ENCODE measurements around the gene HNRNPA3.
"Not testable (repeated sequence)": the region's sequence is repeated elsewhere in the genome, so short reads cannot be mapped to it uniquely, and the experiment has no call there.

Gene HNRNPA3

GRCh38 chr2:177212106-177212890 lies at the start of gene HNRNPA3:
Gene HNRNPA3 (plus strand): TSS chr2:177212794. CDS start chr2:177212800, 6 bp downstream.
- Mint-ChIP-seq H3K9me3 (no peaks in the 10 kb centered on the region), H3K4me1 (ENCODE audit: low read depth) (peaks cover 59% of the 10 kb centered on the region), H3K36me3 (ENCODE audit: low read depth) (peaks cover 49% of the 10 kb centered on the region), H3K4me3 (peak within 1 kb of the TSS; percentile 95), H3K27me3 (no peaks in the 10 kb centered on the region), H3K27ac (peak within 1 kb of the TSS; percentile 99)

GRCh38 chr2:177164131-177164530 lies 48.5 kb upstream of the HNRNPA3 start:
- Mint-ChIP-seq H3K27me3 (peaks cover 7% of the 10 kb centered on the region), H3K4me1 (ENCODE audit: low read depth) (peaks cover 19% of the 10 kb centered on the region), H3K4me3 (no peak overlapping the region), H3K36me3 (ENCODE audit: low read depth) (no peaks in the 10 kb centered on the region), H3K27ac (no peak overlapping the region), H3K9me3 (no peaks in the 10 kb centered on the region)

DNA sequence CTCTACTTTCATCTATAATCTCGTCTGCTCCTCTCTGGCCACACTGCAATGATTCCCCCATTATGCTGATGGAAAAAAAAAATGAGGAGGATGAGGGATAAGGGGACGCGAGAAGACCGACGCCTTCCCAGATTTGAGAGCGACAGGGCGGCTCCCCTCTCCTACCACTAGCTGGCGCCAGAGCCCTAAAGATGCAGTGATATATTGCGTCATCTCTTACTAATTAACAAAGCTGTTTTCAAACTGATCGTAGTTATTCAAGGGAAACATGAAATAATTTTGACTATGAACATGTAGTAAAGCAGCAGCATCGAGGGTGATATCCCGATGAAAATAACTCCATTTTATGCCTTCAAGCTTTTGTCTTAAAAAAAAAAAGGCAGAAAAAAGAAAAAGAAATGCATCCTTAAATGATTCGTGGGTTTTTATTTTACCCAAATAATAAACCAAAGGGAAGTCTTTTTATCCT lies 48.0 kb upstream of the HNRNPA3 start:
- Mint-ChIP-seq H3K4me1 (ENCODE audit: low read depth) (peaks cover 24% of the 10 kb centered on the region), H3K27me3 (peaks cover 7% of the 10 kb centered on the region), H3K27ac (no peak overlapping the region), H3K36me3 (ENCODE audit: low read depth) (no peaks in the 10 kb centered on the region), H3K4me3 (no peak overlapping the region), H3K9me3 (no peaks in the 10 kb centered on the region)

GRCh38 chr2:177165061-177165583 lies 47.5 kb upstream of the HNRNPA3 start:
- no peak overlapping the region for H3K27ac Mint-ChIP-seq
- H3K36me3 Mint-ChIP-seq (ENCODE audit: low read depth): no peaks in the 10 kb centered on the region
- H3K4me3 Mint-ChIP-seq: no peak overlapping the region
- no peaks in the 10 kb centered on the region for H3K9me3 Mint-ChIP-seq
- peaks cover 29% of the 10 kb centered on the region for H3K4me1 Mint-ChIP-seq (ENCODE audit: low read depth)
- H3K27me3 Mint-ChIP-seq: peaks cover 7% of the 10 kb centered on the region

- Mint-ChIP-seq H3K4me1 (ENCODE audit: low read depth) (peaks cover 31% of the 10 kb centered on the region), H3K9me3 (no peaks in the 10 kb centered on the region), H3K4me3 (peak overlapping the region; percentile 75), H3K27ac (peak overlapping the region; percentile 86), H3K27me3 (peaks cover 7% of the 10 kb centered on the region), H3K36me3 (ENCODE audit: low read depth) (no peaks in the 10 kb centered on the region)
These were observed 46.6 kb upstream of the HNRNPA3 start for GRCh38 chr2:177165721-177166711.

GRCh38 chr2:177169810-177170514 lies 42.6 kb upstream of the HNRNPA3 start:
- Mint-ChIP-seq H3K9me3 (no peaks in the 10 kb centered on the region), H3K4me1 (ENCODE audit: low read depth) (peaks cover 30% of the 10 kb centered on the region), H3K36me3 (ENCODE audit: low read depth) (no peaks in the 10 kb centered on the region), H3K27ac (peak overlapping the region; percentile 57), H3K4me3 (no peak overlapping the region), H3K27me3 (no peaks in the 10 kb centered on the region)

GRCh38 chr2:177171418-177171865 lies 41.2 kb upstream of the HNRNPA3 start:
- Mint-ChIP-seq H3K4me3 (no peak overlapping the region), H3K36me3 (ENCODE audit: low read depth) (no peaks in the 10 kb centered on the region), H3K9me3 (no peaks in the 10 kb centered on the region), H3K27ac (no peak overlapping the region), H3K4me1 (ENCODE audit: low read depth) (peaks cover 30% of the 10 kb centered on the region), H3K27me3 (no peaks in the 10 kb centered on the region)

DNA sequence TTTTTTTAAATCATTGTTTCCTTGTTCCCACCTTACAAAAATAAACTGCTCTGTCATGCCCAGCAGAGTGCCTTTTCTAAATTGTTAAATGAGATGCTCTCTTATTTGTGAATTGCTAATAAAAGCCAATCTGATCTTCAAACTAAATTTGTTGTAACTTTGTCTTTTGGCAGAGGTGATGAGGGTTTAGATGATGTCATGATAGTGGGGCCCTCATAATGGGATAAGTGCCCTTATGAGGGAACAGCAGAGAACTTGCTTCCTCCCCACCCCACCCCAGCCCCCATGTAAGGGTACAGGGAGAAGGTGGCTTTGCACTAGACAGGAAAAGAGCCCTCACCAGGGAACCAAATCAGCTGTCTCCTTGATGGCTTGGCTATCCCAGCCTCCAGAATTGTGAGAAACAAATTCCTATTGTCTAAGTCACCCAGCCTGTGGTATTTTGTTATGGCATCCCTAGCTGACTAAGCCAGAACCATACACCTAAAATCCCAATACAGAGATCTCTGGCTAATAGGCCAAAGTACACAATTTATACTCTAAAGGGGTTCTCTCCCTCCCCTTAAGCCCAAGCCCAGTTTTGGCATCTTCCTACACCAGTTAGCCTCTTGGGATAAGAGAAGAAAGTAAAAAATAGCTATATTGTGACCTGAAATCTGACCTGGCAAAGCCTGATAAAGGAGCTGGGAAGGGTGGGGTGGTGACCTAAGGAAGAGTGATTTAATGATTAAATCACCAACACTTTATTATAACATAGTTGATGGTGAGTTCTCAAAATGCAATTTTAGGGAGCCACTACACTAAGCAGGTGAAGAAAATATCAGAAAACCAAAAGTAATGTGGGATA lies 40.3 kb upstream of the HNRNPA3 start:
- Mint-ChIP-seq H3K4me3 (no peak overlapping the region), H3K27me3 (no peaks in the 10 kb centered on the region), H3K9me3 (no peaks in the 10 kb centered on the region), H3K27ac (no peak overlapping the region), H3K4me1 (ENCODE audit: low read depth) (peaks cover 30% of the 10 kb centered on the region), H3K36me3 (ENCODE audit: low read depth) (no peaks in the 10 kb centered on the region)

DNA sequence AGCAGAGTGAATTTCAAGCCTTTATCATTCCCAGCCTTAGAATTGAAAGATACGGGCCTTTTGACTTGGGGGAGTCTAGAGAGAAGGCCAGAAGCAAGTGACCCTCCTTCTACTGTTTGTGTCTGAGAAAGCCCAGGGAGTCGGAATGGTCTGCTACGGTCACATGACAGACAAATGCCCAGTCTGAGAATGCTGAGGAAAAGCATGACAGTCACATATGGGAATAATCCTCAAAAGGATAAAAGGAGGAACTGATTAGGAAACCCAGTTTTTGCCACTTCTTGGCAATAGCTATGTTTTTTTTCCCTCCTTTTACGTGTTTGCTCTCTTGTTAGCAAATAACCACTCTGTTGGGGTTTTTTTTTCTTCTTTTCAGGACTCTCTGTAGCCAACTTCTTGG lies 38.1 kb upstream of the HNRNPA3 start:
- no peak overlapping the region for H3K27ac Mint-ChIP-seq
- no peaks in the 10 kb centered on the region for H3K9me3 Mint-ChIP-seq
- H3K4me3 Mint-ChIP-seq: no peak overlapping the region
- peaks cover 15% of the 10 kb centered on the region for H3K4me1 Mint-ChIP-seq (ENCODE audit: low read depth)
- H3K36me3 Mint-ChIP-seq (ENCODE audit: low read depth): no peaks in the 10 kb centered on the region
- H3K27me3 Mint-ChIP-seq: no peaks in the 10 kb centered on the region

DNA sequence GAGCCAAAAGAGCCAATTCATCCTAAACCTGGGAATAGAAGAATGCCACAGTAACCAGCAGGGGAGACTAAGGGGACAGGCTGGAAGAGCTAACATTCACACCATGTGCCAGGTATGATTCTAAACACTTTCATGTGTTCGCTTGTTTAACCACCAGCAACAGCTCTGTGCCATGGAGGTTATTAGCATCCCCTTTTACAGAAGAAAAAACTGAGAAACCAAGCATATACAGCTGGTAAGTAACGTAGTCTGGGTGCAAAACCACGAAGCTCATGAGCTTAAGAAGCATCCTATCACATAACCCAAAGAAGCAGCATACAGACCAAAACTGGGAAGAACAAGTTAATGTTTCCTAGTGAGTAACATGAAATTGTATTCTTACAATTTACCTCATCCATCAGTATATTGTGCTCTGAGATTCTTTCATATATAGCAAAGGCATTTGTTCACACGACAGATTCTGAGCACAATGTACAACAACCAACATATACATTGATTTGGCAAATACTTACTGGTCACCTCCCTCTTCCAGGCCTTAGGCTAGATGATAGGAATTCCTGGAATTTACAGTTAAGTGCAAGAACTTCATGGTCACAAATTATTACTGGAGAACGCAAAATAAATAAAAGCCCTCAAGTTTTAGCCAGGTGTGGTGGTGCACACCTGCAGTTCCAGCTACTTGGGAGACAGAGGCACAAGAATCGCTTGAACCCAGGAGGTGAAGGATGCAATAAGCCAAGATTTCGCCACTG lies 36.5 kb upstream of the HNRNPA3 start:
- H3K4me1 Mint-ChIP-seq (ENCODE audit: low read depth): peaks cover 5% of the 10 kb centered on the region
- H3K27me3 Mint-ChIP-seq: no peaks in the 10 kb centered on the region
- H3K36me3 Mint-ChIP-seq (ENCODE audit: low read depth): no peaks in the 10 kb centered on the region
- no peak overlapping the region for H3K4me3 Mint-ChIP-seq
- H3K9me3 Mint-ChIP-seq: no peaks in the 10 kb centered on the region
- H3K27ac Mint-ChIP-seq: no peak overlapping the region

- Mint-ChIP-seq H3K36me3 (ENCODE audit: low read depth) (no peaks in the 10 kb centered on the region), H3K4me3 (no peak overlapping the region), H3K4me1 (ENCODE audit: low read depth) (no peaks in the 10 kb centered on the region), H3K27ac (no peak overlapping the region), H3K27me3 (no peaks in the 10 kb centered on the region), H3K9me3 (no peaks in the 10 kb centered on the region)
These were observed 33.8 kb upstream of the HNRNPA3 start for GRCh38 chr2:177178797-177179196.

DNA sequence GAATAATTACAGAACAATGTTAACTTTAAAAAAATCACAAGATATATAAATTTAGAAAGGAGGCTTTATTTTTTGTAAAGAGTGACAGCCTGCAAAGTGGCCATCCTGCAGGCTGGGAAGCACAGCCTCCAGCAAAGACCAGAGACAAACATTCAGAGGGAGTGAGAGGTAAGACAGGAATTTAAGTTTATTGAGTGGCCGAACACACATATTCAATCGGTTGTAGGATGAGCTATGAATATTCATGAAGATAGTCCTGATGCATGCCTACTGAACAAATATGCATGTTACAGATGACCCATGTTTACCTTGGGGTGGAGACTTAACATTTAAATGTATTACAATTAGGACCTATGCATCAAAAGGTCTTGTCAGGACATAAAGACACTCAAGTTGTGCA lies 33.4 kb upstream of the HNRNPA3 start:
- H3K4me3 Mint-ChIP-seq: no peak overlapping the region
- no peaks in the 10 kb centered on the region for H3K27me3 Mint-ChIP-seq
- no peaks in the 10 kb centered on the region for H3K4me1 Mint-ChIP-seq (ENCODE audit: low read depth)
- no peak overlapping the region for H3K27ac Mint-ChIP-seq
- no peaks in the 10 kb centered on the region for H3K9me3 Mint-ChIP-seq
- H3K36me3 Mint-ChIP-seq (ENCODE audit: low read depth): no peaks in the 10 kb centered on the region

DNA sequence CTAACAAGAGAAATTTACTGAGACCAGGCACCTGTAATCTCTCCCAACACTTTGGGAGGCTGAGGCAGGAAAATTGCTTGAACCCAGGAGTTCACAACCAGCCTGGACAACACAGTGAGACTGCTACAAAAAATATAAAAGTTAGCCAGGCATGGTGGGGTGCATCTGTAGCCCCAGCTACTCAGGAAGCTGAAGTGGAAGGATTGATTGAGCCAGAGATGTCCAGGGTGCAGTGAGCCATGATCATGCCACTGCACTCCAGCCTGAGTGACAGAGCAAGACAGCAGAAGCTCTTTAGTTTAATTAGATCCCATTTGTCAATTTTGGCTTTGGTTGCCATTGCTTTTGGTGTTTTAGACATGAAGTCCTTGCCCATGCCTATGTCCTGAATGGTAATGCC lies 32.9 kb upstream of the HNRNPA3 start:
- not testable (repeated sequence) for H3K4me3 Mint-ChIP-seq; H3K27me3 Mint-ChIP-seq; H3K4me1 Mint-ChIP-seq (ENCODE audit: low read depth); H3K9me3 Mint-ChIP-seq; H3K36me3 Mint-ChIP-seq (ENCODE audit: low read depth); H3K27ac Mint-ChIP-seq
